HG02840 (cell line): ENCODE data around the gene NTM.

Source experiments
- ATAC-seq: cut with Tn5 transposase; IDR thresholded peaks from one replicate; pipeline ENCODE4 v1.9.1; 2021; ENCODE audit warnings: mild to moderate bottlenecking, moderate library complexity, moderate number of reproducible peaks; ENCODE audit not compliant: unreplicated experiment, low FRiP score

The NTM gene

DNA sequence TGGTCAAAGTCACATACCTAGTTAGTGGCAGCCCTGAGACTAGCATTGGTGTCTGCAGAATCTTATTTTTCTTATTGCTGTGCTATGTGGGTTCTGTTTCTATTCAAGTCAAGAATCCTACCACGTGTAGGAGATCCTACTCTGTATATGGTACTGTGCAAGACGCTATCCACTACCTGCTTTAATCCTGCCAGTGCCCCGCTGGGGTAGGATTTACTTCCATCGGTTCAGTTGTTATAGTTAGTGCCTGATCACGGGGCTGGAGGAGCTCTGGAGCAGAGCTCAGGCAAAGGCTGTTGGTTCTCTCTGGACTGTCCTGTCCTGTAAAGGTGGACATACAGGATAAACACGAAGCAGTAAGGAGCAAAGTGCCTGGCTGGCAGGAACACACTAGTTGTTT lies 167.9 kb downstream of the NTM start:
- ATAC-seq = no peak

- ATAC-seq = no peak
Measured at GRCh38 chr11:131540676-131541075, 170.3 kb downstream of the NTM start.

DNA sequence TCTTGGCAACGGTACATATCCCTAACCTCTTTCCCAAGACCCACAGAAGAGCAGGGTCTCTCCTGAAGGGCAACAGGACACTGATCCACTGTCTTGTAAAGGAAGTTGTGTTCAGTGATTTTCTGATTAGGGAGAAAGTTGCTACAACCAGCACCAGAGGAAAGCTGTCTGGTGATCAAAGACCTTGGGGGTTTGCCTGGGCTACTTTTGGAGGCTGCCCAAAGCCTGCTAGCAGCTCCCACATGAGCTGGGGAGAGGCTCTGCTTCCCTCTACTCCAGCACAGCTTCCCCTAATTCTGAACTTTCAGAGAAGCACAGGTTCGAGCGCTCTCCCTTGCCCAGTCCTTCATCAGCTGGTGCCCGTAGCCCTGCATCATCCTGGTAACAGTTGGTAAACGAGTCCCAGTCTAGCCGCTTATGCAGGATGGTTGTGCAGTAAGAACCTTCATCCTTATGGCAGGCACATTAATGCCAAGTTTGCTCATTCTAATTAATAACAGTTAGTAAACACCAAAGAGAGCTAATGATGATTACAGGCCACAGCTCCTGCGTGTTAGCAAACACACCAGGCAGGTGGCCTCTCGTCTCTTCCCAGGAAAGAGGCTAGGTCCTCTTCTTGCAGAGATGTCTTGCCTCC lies 173.1 kb downstream of the NTM start:
- no peak for ATAC-seq

- no peak for ATAC-seq
Measured at GRCh38 chr11:131544591-131544990, 174.2 kb downstream of the NTM start.

DNA sequence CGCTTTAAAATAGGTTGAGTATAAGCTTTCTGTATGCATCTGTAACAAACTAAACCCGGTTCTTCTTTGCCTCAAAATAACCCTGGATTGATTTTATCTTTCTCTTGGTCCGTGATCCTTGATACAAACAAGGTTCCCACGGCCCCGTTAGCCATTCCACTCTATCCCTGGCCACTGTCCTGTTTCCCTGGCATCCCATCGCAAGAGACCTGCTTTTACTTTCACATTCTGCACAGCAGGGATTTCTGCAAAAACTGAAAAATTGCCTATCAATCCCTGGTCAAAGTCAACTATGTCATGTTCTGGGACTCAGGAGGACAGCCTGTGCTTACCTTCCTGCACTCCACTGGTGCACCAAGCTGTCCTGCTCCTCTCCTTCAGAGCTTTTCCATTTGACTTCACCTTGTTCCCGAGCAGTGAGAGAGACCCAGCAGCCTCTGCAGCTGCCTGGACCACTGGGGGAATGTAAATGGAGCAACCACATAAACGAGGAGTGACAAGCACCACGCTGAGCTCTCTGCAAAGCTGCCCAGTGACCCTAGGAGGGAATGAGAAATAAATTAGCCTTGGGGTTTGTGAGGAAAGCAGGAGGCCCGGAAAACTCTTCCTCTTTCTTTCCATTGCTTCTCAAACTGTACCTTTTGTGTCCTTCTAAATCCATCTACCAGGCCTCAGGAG lies 175.9 kb downstream of the NTM start:
- ATAC-seq = no peak

DNA sequence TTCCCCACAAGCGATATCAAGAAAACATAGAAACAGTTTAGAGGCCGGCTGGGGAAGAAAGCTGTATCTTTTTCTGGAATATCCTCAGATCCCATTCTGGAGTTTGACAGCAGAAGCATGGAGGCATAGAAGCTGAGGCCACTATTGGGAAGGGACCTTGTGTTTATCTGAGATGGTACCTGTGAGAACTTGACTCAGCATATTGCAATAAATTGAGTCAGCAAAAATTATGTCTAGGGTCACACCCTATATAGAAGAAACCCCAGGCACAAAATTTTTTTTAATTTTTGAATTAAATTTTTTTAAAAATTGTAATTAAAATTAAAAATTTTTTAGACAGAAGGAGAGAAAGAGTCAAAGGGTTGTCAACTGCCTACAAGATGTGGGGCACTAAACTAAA lies 178.7 kb downstream of the NTM start:
- no peak for ATAC-seq

DNA sequence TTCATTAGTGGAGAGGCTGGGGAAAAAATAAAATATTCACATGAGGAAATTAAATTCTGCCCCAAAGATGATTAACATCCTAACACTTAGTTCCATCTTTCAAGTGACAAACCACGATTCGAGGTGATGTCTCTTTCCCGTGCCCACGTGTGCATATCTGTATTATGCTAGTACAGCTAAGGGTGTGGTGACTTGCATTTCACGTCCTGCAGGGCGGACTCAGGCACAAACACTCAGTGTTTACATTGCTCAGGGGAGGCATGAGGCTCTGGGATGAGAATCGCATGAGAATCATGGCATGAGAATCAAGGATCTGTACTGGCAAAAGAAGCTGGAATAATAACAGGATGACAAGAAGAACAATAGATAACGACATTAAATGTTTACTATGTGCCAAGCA lies 179.4 kb downstream of the NTM start:
- ATAC-seq = no peak

- no peak for ATAC-seq
Measured at GRCh38 chr11:131560287-131560686, 189.9 kb downstream of the NTM start.

DNA sequence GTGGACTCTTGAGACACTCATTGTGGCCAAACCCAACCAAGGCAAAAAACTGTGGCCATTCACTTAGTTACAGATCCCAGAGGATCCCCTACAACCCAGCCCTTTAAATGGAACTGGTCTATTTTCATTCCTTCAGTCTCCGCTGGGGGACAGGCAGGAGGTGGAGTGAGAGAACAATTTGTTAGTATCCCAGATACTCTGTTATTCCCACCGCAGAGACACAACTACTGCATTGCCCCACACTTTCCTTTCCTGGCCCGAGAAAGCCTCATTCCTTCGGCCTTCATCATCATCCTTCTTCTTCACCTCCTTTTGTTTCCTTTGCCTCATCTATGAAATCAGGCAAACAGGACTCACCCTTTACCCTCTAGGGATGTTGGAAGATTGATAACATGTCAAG lies 191.1 kb downstream of the NTM start:
- ATAC-seq = no peak

GRCh38 chr11:131561972-131562371 lies 191.6 kb downstream of the NTM start:
- ATAC-seq = no peak

- no peak for ATAC-seq
Measured at GRCh38 chr11:131568318-131568717, 197.9 kb downstream of the NTM start.

GRCh38 chr11:131571571-131571970 lies 201.2 kb downstream of the NTM start:
- ATAC-seq = no peak

DNA sequence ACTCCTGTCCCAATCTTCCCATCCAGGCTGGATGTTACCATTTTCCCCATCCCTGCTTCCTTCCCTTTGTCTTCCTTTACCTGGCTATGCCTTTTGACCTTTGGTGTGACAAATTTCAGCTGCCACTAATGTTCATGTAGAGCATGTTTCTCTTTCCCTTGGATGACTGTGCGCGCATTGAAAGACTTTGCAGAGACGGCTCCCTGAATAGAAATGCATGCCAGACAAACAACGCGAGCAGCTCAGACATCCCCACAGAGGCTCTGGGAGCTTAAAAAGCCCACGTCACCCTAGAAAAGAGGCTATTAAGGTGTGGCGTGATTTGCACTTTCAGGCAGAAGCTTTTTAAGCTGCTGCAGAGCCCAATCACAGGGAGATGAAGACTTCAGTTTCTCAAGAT lies 202.0 kb downstream of the NTM start:
- no peak for ATAC-seq

- ATAC-seq = no peak
Measured at GRCh38 chr11:131579932-131580387, 209.5 kb downstream of the NTM start.

GRCh38 chr11:131580476-131580875 lies 210.1 kb downstream of the NTM start:
- no peak for ATAC-seq

GRCh38 chr11:131581046-131581445 lies 210.6 kb downstream of the NTM start:
- ATAC-seq = no peak

GRCh38 chr11:131582021-131582525 lies 211.7 kb downstream of the NTM start:
- ATAC-seq = no peak

DNA sequence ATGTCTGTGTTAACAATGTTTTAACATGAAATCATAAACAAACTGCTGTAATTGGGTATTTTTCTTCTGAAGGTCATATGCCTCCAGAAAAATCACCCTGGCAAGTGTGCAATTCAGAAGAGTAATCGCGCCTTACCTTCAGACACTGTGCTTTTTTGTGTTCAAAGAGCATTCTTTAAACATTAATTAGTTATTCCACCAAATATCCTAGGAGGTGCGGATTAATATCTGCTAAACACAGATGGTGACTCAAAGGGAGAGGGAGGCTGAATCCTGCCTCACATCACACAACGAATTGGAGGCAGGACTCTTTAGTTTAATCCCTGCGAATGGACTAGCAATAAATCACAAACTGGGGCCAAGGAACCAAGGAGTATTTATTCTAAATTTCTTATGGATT lies 213.0 kb downstream of the NTM start:
- no peak for ATAC-seq

DNA sequence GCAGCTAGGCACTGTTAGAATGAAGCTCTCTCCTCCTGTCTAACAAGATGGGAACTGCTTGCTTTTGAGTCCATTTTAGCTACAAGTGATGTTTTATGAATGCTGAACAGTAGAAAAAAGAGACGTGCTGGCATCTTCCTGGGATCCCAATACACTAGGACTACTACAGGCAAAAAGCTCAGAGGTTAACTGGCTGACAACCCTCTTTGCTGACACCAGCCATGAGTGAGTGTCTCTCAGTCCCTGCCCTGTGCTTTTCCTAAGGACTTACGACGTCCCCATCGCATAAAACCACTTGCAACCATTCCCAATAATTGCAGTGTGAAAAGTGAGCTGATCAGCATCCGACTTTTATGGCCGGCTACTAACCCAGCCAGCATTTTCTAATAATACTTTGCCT lies 213.5 kb downstream of the NTM start:
- ATAC-seq = no peak

DNA sequence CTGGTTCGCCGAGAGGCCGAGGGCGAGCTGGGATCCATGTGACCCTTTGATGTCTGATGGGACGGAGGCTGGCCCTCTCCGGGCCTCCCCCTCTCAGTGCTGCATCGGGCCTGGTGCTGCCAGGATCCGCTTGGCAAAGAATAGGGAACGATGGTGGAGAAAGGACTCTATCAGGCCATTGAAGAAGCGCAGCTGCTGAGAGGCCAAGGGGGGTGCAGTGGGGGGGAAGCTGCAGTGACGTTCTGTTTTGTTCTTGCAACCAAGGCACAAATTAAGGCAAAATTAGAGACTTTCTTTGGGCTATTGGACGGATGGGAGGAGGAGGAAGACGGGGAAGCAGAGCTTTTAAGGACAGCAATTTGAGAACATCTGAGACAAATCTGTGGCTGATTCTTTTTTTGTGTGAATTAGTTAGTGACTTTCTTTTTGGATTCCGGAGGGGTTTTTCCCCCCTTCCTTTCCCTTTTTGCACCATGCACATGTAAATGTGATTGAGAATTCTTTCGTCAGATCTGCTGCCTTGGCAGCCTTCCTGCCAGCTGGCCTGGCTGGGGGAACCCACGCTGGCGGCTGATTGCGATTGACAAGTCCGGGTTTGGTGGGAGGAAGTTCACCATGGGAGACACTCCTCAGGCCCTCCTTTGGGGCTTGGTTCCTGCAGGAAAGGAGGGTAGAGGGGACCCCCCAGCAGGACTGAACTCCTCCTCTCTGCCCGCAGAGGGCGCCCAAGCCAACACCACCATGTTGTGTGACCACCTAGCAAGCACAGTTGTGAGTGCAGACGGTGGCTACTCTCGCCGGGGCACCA lies 214.6 kb downstream of the NTM start:
- no peak for ATAC-seq

DNA sequence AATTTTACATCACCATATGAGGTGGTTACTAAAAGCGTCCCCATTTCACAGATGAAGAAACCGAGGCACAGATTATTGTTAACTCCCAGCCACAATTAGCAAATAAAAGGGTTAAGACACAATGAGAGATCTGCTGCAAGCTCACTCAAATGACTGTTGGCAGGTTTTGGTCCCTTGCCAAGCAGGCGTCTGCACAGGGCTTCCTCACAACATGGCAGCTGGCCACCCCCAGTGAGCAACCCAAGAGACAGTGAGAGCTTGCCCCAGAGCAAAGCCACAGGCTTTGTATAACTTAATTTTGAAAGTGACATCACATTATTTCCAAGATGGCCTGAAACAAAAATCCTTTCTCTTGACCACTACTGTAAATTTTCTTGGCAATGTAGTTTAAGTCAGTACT lies 217.6 kb downstream of the NTM start:
- no peak for ATAC-seq
